ENCODE results near the gene PAK4.

PAK4 gene

GRCh38 chr19:39147480-39147879 is 21.9 kb downstream of the PAK4 start:
- DNase-seq, result no peak

GRCh38 chr19:39148939-39149529 is 23.4 kb downstream of the PAK4 start:
- no peak for DNase-seq

- DNase-seq, result no peak
Observed at GRCh38 chr19:39150235-39150634, 24.6 kb downstream of the PAK4 start.

GRCh38 chr19:39150807-39151600 is 25.4 kb downstream of the PAK4 start:
- no peak for DNase-seq

GRCh38 chr19:39152066-39152465 is 26.5 kb downstream of the PAK4 start:
- DNase-seq, result no peak

- DNase-seq, result no peak
Observed at GRCh38 chr19:39154100-39154628, 28.6 kb downstream of the PAK4 start.

GRCh38 chr19:39154629-39155100 is 29.1 kb downstream of the PAK4 start:
- DNase-seq, result no peak

GRCh38 chr19:39155114-39155700 is 29.6 kb downstream of the PAK4 start:
- no peak for DNase-seq

GRCh38 chr19:39155741-39156140 is 30.2 kb downstream of the PAK4 start:
- DNase-seq, result no peak

GRCh38 chr19:39156326-39157230 is 31.0 kb downstream of the PAK4 start:
- no peak for DNase-seq

- DNase-seq, result no peak
Observed at GRCh38 chr19:39157275-39157996, 31.9 kb downstream of the PAK4 start.

GRCh38 chr19:39157997-39158389 is 32.4 kb downstream of the PAK4 start:
- DNase-seq, result no peak

GRCh38 chr19:39158646-39159260 is 33.2 kb downstream of the PAK4 start:
- DNase-seq, result no peak

GRCh38 chr19:39160523-39160861 is 34.9 kb downstream of the PAK4 start:
- no peak for DNase-seq

GRCh38 chr19:39160889-39161672 is 35.5 kb downstream of the PAK4 start:
- DNase-seq, result no peak

- DNase-seq, result no peak
Observed at GRCh38 chr19:39162441-39163043, 37.0 kb downstream of the PAK4 start.

- DNase-seq, result no peak
Observed at GRCh38 chr19:39163621-39164020, 38.0 kb downstream of the PAK4 start.

GRCh38 chr19:39164289-39164688 is 38.7 kb downstream of the PAK4 start:
- DNase-seq, result no peak

GRCh38 chr19:39165857-39166256 is 40.3 kb downstream of the PAK4 start:
- no peak for DNase-seq

All from activated effector memory CD4-positive, alpha-beta T cell treated with anti-CD3 and anti-CD28 coated beads, Interleukin-2, amount 50 U/mL, for 16 hours (primary cell).